Fibroblast of skin of left quadriceps (primary cell): ENCODE results near the gene TOB1.
A peak's percentile ranks its signal among the peaks of the same experiment; 100 is the strongest.

Source experiments
- DNase-seq, 2 experiments: peaks; one replicate each; pipeline ENCODE4 v3.0.0-alpha.2; 2013; ENCODE audit warnings: low read depth in 2 of 2

TOB1 gene, protein sequence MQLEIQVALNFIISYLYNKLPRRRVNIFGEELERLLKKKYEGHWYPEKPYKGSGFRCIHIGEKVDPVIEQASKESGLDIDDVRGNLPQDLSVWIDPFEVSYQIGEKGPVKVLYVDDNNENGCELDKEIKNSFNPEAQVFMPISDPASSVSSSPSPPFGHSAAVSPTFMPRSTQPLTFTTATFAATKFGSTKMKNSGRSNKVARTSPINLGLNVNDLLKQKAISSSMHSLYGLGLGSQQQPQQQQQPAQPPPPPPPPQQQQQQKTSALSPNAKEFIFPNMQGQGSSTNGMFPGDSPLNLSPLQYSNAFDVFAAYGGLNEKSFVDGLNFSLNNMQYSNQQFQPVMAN

GRCh38 chr17:50866261-50866949 is at the start of gene TOB1:
Gene TOB1, minus strand, starts transcription at chr17:50866354. Its CDS starts 2,337 bp downstream, at chr17:50864017.
- DNase-seq: peak; percentile 89

GRCh38 chr17:50914505-50915063 is 48.4 kb upstream of the TOB1 start:
- no peak for DNase-seq

DNA sequence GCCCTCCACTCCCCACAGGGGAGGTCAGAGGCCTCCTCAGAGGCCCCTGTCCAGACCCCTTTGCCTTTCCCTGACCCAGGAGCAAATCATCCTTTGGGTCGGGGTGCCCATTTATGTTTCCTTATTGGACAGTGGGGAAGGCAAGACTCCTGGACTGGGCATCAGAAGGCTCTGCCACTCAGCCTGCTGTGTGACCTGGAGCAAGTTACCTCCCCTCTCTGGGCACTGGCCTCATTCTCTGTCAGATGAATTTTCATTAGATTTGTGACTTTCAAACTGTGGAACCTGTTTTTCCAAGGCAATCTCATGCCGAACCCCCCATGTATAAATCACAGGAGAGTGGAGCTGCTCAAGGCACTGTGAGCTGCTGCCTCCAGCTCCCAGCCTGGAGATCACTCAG is 47.0 kb upstream of the TOB1 start:
- no peak for DNase-seq

DNA sequence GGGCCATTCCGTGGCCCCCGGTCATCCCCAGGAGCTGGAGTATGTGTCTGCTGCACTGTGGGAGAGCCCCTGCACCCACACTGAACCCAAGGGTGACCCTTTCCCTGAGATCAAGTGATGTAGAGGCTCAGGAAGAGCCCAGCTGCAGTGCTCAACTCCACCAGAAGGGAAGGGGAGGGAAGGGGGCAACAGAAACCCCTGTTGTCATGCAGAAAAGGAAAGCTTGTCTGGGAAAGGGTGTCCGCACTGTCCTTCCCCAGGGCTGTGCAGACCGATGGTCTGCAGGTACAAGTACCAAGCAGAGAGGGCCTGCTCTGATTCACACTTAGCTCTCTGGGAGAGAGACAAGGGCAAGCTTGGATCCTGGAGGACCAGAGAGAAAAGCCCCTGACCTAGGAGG is 45.7 kb upstream of the TOB1 start:
- no peak for DNase-seq

DNA sequence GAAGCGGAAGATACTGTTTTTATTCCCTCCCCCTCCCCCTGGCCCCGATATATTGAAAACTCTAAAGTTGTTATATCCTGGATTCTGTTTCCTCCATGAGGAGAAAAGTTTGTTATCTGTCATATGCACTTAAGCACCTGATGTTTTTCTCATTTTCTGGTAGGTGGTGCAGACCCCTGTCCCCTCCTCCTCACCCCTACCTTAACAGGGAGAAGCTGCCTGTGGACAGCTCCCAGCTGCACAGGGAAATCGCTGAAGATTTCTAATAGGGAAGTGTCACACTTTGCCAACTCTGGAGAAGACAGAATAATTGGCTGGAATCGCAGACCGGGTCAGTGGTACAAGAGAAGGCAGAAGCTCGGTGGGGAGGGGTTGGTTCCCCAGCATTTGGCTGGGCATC is 45.3 kb upstream of the TOB1 start:
- no peak for DNase-seq

DNA sequence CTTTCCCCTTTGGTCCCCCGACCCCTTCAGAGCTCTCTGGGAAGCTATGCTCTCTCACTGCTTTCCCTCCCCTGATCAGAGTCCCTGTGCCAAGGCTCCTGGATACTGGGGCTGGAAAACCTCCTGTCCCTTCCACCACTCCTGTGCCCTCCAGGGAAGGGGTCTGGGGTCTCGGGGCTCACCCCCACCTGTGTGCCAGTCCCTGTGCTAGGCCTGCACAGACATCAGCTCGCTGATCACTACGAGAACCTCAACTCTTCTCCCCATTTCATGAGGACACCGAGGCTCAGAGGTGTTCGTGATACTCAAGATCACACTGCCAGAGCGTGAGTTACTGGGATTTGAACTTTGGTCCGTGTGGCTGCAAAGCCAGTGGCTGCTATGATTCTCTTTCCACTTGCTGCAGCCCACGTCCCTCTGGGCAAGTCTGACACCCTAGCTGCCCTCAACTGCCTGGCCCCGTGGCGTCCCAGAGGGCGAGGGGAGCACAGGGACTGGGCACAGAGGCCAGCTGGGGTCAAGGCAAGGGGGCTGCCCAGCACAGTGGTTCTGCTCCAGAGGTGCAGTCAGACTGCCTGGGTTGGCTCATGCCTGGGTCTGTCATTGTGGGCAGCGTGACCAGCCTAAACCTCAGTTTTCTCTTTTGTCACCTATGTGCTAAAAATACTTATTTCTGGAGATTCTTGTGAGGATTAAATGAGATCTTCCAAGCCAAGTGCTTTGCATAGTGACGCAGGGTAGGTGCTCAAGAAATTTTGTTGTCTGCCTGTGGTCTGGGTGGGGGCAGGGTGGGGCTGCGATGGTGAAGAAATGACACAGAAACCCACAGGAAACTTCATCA is 43.8 kb upstream of the TOB1 start:
- DNase-seq: no peak

DNA sequence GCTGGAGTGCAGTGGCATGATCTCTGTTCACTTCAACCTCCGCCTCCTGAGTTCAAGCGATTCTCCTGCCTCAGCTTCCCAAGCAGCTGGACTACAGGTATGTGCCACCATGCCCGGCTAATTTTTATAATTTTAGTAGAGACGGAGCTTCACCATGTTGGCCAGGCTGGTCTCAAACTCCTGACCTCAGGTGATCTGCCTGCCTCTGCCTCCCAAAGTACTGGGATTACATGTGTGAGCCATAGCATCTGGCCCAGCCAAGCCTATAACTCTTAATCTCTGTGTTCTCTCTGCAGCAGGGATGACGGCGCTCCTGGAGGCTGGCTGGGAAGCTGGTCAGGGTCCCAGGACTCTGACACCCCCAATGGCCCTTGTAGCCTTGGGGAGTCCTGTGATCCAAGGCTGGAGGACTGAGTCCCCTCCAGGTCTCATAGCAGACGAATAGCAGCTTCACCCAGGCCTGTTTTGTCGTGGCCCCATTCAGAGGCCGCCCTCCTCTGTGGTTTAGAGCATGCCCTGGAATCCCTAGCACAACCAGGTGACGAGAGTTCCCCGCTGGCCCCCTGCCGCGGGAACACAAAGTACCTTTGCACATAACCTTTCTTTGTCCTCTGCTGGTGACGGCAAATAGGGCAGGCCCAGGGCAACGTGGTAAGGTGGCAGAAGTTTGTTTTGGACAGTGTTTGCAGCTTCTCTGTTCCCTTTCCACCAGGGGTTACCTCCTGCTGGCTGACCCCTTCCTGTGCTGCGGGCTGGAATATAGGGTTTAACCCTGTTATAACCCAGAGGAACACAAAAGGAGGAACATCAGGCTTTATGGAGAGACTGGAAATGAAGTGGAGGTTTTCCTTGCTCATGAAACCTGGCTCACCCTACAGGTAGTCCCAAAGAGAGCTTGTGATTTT is 43.0 kb upstream of the TOB1 start:
- no peak for DNase-seq

DNA sequence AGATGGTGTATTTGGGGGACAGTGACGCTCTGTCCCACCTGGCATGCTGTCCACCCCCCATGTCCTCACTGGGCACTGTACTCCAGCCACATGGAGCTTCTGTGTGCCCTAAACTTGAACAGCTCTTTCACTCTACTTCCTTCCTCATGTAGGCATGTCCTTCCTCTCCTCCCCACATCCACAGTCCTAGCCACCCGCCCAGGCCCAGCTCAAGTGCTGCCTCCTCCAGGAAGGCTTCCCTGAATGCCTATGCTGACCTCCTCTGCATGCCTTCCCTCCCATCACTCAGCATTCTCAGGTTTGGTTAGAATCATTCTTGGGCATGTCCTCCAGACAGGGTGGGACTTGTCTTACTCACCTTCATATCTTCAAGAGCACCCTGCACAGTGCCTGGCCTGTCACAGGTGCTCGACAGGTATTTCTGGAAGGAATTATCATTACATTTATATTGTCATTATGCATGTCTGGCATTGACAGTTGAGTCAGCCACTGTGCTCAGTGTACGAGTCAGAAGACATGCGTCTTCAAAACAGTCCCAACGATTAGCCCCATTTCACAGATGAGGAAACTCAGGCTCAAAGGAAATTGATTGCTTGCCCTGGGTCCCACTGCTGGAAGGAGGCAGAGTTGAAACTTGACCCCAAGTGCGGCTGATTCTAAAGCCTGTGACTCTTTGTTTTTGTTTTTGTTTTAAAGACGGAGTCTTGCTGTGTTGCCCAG is 42.1 kb upstream of the TOB1 start:
- no peak for DNase-seq

DNA sequence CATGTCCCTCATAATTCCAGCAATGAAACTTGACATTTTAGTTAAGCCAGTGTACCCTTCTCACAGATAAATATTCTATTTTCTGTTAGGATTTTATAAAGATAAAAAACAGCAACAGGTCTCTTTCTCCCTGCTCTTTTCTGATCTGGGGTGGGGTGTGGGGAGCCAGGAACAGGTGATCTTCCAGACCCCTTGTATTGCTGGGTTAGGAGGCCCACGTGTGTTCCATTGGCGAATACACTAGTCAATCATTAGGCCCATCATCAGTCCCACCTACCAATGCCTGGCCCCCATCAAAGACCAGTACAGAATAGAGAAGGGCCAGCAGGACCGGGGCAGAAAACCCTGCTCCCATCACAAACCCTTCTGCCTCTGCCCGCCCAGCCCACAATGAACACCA is 40.3 kb upstream of the TOB1 start:
- no peak for DNase-seq

- no peak for DNase-seq
Measured at GRCh38 chr17:50905460-50905803, 39.3 kb upstream of the TOB1 start.

DNA sequence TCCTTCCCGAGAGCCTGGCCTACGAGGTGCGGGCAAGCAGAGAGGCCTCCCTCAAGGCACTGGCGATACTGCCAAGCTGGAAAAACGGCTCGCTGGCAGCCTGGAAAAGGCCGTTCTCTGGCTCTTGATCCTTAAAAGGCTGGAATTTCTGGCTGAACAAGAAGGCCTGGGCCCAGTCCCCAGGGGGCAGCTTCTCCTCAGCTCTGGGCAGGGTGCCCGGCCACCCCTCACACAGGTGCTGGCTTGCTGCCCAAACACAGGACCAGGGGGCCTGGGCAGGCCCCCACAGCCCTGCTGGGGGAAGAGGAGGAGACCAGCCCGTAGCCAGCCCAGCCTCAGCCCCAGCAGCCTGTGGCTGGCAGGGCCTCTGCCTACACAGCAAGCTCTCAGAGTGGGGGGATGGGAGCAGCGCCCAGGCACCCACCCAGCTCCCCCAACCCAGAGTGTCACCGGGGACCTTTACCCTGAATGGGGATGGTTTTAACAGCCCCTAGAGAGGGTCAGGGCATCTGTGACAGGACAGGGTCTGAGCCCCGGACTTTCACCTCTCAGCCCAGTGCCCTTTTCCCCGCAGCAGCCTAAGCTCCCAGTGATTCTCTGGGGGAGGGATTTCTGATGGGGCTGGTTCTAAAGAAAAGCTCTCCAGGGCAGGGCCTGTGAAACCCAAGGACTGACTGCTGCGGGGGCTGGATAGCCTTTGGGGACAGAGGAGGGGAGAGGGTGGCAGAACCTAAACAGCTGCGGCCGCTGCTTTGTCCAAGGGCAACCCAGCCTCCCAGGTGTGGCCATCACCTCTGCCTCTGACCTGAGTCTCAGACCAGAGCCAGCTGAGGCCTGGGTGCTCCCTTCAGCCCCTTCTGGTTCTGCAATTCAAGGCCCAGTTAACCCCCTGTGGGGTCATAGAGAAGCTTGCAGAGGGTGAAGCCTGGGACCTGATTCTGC is 38.6 kb upstream of the TOB1 start:
- no peak for DNase-seq

GRCh38 chr17:50903604-50904517 is 37.7 kb upstream of the TOB1 start:
- peak; percentile 21 to 22 for DNase-seq

GRCh38 chr17:50902372-50903353 is 36.5 kb upstream of the TOB1 start:
- no peak for DNase-seq

- no peak for DNase-seq
Measured at GRCh38 chr17:50900383-50900892, 34.3 kb upstream of the TOB1 start.

- DNase-seq: no peak
Measured at GRCh38 chr17:50899559-50900319, 33.6 kb upstream of the TOB1 start.

- DNase-seq: no peak
Measured at GRCh38 chr17:50899005-50899460, 32.9 kb upstream of the TOB1 start.
